H9 (cell line): Measurements from ENCODE around the gene TBXAS1. TPM values are rescaled to one million over a fixed set of nuclear protein-coding genes. Genes with fewer than 3 reads are reported as not detected.

Experiments used
- DNase-seq: peaks from one replicate; pipeline ENCODE4 v3.0.0-alpha.2; 2017
- H2AFZ ChIP-seq: one replicate; pipeline ENCODE4 v1.6.1; 2013; ENCODE audit warnings: mild to moderate bottlenecking, low read length, control low read depth, moderate library complexity
- H2AK5ac ChIP-seq: 2 replicates; pipeline ENCODE4 v1.6.1; 2013; ENCODE audit warnings: low read length, control low read depth, mixed read lengths; ENCODE audit not compliant: insufficient read length
- H2BK120ac ChIP-seq: one replicate; pipeline ENCODE4 v1.6.1; 2013; ENCODE audit warnings: low read depth, mild to moderate bottlenecking, low read length, control low read depth, inconsistent platforms; ENCODE audit not compliant: poor library complexity, severe bottlenecking
- H2BK12ac ChIP-seq: 2 replicates; pipeline ENCODE4 v1.6.1; 2013; ENCODE audit warnings: low read length, control low read depth, mixed read lengths, low read depth; ENCODE audit not compliant: insufficient read length
- H2BK15ac ChIP-seq: 2 replicates; pipeline ENCODE4 v1.6.1; 2013; ENCODE audit warnings: low read depth, low read length, control low read depth
- H2BK20ac ChIP-seq: one replicate; pipeline ENCODE4 v1.6.1; 2013; ENCODE audit warnings: low read depth, mild to moderate bottlenecking, low read length, control low read depth, inconsistent platforms; ENCODE audit not compliant: poor library complexity, severe bottlenecking
- H2BK5ac ChIP-seq: 2 replicates; pipeline ENCODE4 v1.6.1; 2013; ENCODE audit warnings: low read length, control low read depth, mixed read lengths; ENCODE audit not compliant: insufficient read length
- H3K14ac ChIP-seq: 2 replicates; pipeline ENCODE4 v1.6.1; 2013; ENCODE audit warnings: low read length, control low read depth; ENCODE audit not compliant: insufficient read depth
- H3K18ac ChIP-seq: 2 replicates; pipeline ENCODE4 v1.6.1; 2013; ENCODE audit warnings: low read depth, mild to moderate bottlenecking, mixed read lengths, low read length, control low read depth; ENCODE audit not compliant: insufficient read length
- H3K23ac ChIP-seq: 2 replicates; pipeline ENCODE4 v1.6.1; 2013; ENCODE audit warnings: low read length, control low read depth, mixed read lengths, low read depth; ENCODE audit not compliant: insufficient read length
- H3K23me2 ChIP-seq: 2 replicates; pipeline ENCODE4 v1.6.1; 2013; ENCODE audit warnings: low read depth, mild to moderate bottlenecking, mixed read lengths, low read length, control low read depth; ENCODE audit not compliant: insufficient read length, poor library complexity, severe bottlenecking
- H3K27ac ChIP-seq: 2 replicates; pipeline ENCODE4 v1.5.1; 2013; ENCODE audit warnings: low read length, control low read depth, mixed read lengths, low read depth; ENCODE audit not compliant: insufficient read length
- H3K27me3 ChIP-seq: 2 replicates; pipeline ENCODE4 v1.6.1; 2013; ENCODE audit warnings: low read length, control low read depth, inconsistent platforms; ENCODE audit not compliant: insufficient read depth
- H3K4ac ChIP-seq: 2 replicates; pipeline ENCODE4 v1.6.1; 2013; ENCODE audit warnings: low read depth, mild to moderate bottlenecking, control low read depth, inconsistent platforms, low read length, moderate library complexity
- H3K4me1 ChIP-seq: 2 replicates; pipeline ENCODE4 v1.6.1; 2013; ENCODE audit warnings: low read length, control low read depth, inconsistent platforms; ENCODE audit not compliant: insufficient read depth
- H3K4me2 ChIP-seq: 2 replicates; pipeline ENCODE4 v1.6.1; 2013; ENCODE audit warnings: low read length, control low read depth, mixed read lengths; ENCODE audit not compliant: insufficient read length, insufficient read depth
- H3K56ac ChIP-seq: 2 replicates; pipeline ENCODE4 v1.6.1; 2013; ENCODE audit warnings: low read depth, mild to moderate bottlenecking, mixed read lengths, low read length, control low read depth; ENCODE audit not compliant: insufficient read length
- H3K79me1 ChIP-seq: 2 replicates; pipeline ENCODE4 v1.6.1; 2013; ENCODE audit warnings: low read depth, mild to moderate bottlenecking, moderate library complexity, low read length, control low read depth, inconsistent platforms; ENCODE audit not compliant: insufficient read depth, poor library complexity, severe bottlenecking
- H3K79me2 ChIP-seq: 2 replicates; pipeline ENCODE4 v1.6.1; 2013; ENCODE audit warnings: low read length, control low read depth, inconsistent platforms; ENCODE audit not compliant: insufficient read depth
- H3K9ac ChIP-seq: 2 replicates; pipeline ENCODE4 v1.6.1; 2013; ENCODE audit warnings: low read length, control low read depth, mixed read lengths; ENCODE audit not compliant: insufficient read length; ENCODE audit errors: extremely low read depth
- H3K9me3 ChIP-seq: one replicate; pipeline ENCODE4 v1.6.1; 2013; ENCODE audit warnings: low read depth, low read length, inconsistent platforms; ENCODE audit not compliant: control insufficient read depth
- H3T11ph ChIP-seq: one replicate; pipeline ENCODE4 v1.6.1; 2013; ENCODE audit warnings: mild to moderate bottlenecking, low read length, control low read depth, inconsistent platforms
- H4K20me1 ChIP-seq: one replicate; pipeline ENCODE4 v1.6.1; 2013; ENCODE audit not compliant: control insufficient read depth, insufficient read length, insufficient read depth
- H4K5ac ChIP-seq: 2 replicates; pipeline ENCODE4 v1.6.1; 2013; ENCODE audit warnings: low read depth, mild to moderate bottlenecking, mixed read lengths, low read length, control low read depth; ENCODE audit not compliant: insufficient read length
- H4K8ac ChIP-seq: replicated peaks from 2 replicates; pipeline ENCODE4 v1.6.1; 2013; ENCODE audit warnings: low read length, control low read depth, mixed read lengths, low read depth; ENCODE audit not compliant: insufficient read length
- H4K91ac ChIP-seq: 2 replicates; pipeline ENCODE4 v1.6.1; 2013; ENCODE audit warnings: low read depth, mild to moderate bottlenecking, moderate library complexity, mixed read lengths, low read length, control low read depth; ENCODE audit not compliant: insufficient read length
- H3K27ac Mint-ChIP-seq, 3 experiments: 2 replicates in 2 of 3; 3 replicates in 1 of 3; pipeline ENCODE4 v1.8.0; 2020 to 2021; ENCODE audit warnings: mixed read lengths in 3 of 3, mild to moderate bottlenecking in 1 of 3, moderate library complexity in 1 of 3
- H3K27me3 Mint-ChIP-seq: 2 replicates; pipeline ENCODE4 v1.8.0; 2021; ENCODE audit warnings: low read depth, mild to moderate bottlenecking, moderate library complexity, mixed read lengths
- H3K36me3 Mint-ChIP-seq, 3 experiments: 2 replicates in 2 of 3; 3 replicates in 1 of 3; pipeline ENCODE4 v1.8.0; 2020 to 2021; ENCODE audit warnings: low read depth in 3 of 3, mixed read lengths in 3 of 3; ENCODE audit not compliant: insufficient read depth in 1 of 3
- H3K4me1 Mint-ChIP-seq, 2 experiments: 2 replicates each; pipeline ENCODE4 v1.8.0; 2020; ENCODE audit warnings: mixed read lengths in 2 of 2
- H3K4me3 Mint-ChIP-seq, 2 experiments: 2 replicates in 1 of 2; 3 replicates in 1 of 2; pipeline ENCODE4 v1.8.0; 2020 to 2021; ENCODE audit warnings: mild to moderate bottlenecking in 2 of 2, mixed read lengths in 2 of 2, moderate library complexity in 1 of 2
- H3K9me3 Mint-ChIP-seq, 2 experiments: 2 replicates in 1 of 2; 3 replicates in 1 of 2; pipeline ENCODE4 v1.8.0; 2020; ENCODE audit warnings: mild to moderate bottlenecking in 2 of 2, mixed read lengths in 2 of 2, moderate library complexity in 1 of 2
- CTCF ChIP-seq: fragments of 200-600 bp; sonication (generic); conservative IDR thresholded peaks from 3 replicates; pipeline ENCODE4 v1.8.0; 2021; ENCODE audit warnings: antibody characterized with exemption, mild to moderate bottlenecking
- WGBS: extraction: QIAGEN DNeasy Blood & Tissue Kit; methylation state at CpG from one replicate; pipeline ENCODE4 v1.1.7; 2013; ENCODE audit warnings: missing lambda C conversion rate, low lambda C conversion rate, mixed read lengths; ENCODE audit not compliant: insufficient read length; ENCODE audit errors: extremely low coverage; 5-methylcytosine and 5-hydroxymethylcytosine counted together
- total RNA-seq: library from RNA; stranded (reverse); gene quantifications from 2 replicates; pipeline ENCODE4 v1.2.1, GENCODE V29; 2021

TBXAS1 gene
- total RNA-seq, 1 experiment from 2014 or later: 0.39 TPM

DNA sequence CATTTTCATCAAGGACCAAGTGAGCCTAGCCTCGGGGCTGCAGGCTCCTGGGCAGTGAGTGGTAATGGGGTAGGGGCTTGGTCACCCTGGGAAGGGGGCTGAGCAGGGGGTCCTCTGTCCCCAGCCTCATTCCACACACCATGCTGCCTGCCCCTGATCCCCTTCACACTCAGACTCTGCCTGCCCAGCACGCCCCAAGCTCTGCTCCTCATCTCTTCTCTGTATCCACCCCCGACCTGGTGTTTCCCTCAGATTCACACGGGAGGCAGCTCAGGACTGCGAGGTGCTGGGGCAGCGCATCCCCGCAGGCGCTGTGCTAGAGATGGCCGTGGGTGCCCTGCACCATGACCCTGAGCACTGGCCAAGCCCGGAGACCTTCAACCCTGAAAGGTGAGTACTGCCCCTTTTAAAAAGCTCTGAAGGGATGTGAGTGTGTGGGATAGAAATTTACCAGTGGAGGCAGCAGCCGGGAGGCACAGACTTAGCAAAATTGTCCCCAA lies 186.5 kb downstream of the TBXAS1 start:
- TF ChIP-seq CTCF: no peak
- Histone ChIP-seq H2BK15ac (no peak overlapping the region), H3K79me2 (no peaks in the 10 kb centered on the region), H2AK5ac (no peak overlapping the region), H3K4me1 (no peaks in the 10 kb centered on the region), H3K27ac (no peak overlapping the region), H3T11ph (no peak overlapping the region), H3K4me2 (no peak overlapping the region), H2BK20ac (no peak overlapping the region), H4K91ac (no peak overlapping the region), H4K20me1 (no peaks in the 10 kb centered on the region), H3K18ac (no peak overlapping the region), H3K27me3 (no peaks in the 10 kb centered on the region), H4K5ac (no peak overlapping the region), H3K23ac (no peak overlapping the region), H4K8ac (no peak overlapping the region), H2BK120ac (no peak overlapping the region), H3K23me2 (no peaks in the 10 kb centered on the region), H3K9me3 (no peaks in the 10 kb centered on the region), H2BK12ac (no peak overlapping the region), H2BK5ac (no peak overlapping the region), H3K79me1 (no peaks in the 10 kb centered on the region), H3K14ac (no peak overlapping the region), H3K4ac (no peak overlapping the region), H3K56ac (no peak overlapping the region), H2AFZ (no peak overlapping the region), H3K9ac (no peak overlapping the region)
- Mint-ChIP-seq H3K27ac (no peak overlapping the region), H3K27me3 (peaks cover 4% of the 10 kb centered on the region; the same call in 1 of the 2 replicates), H3K9me3 (no peaks in the 10 kb centered on the region), H3K4me1 (peaks cover 11 to 14% of the 10 kb centered on the region in 2 experiments), H3K4me3 (no peak overlapping the region), H3K36me3 (no peaks in the 10 kb centered on the region)
- no CpG with 5 or more reads among the region's 11 CpGs for WGBS
- DNase-seq: no peak
